CD1c-positive myeloid dendritic cell (primary cell): Measurements from ENCODE around the gene BFSP1.

ENCODE experiments used
- DNase-seq: peaks from one replicate; pipeline ENCODE4 v3.0.0-alpha.2; 2016; ENCODE audit errors: extremely low spot score

The BFSP1 gene

GRCh38 chr20:17497821-17498580, 33.2 kb downstream of the BFSP1 start:
- DNase-seq, result no peak

GRCh38 chr20:17495826-17496225, 35.4 kb downstream of the BFSP1 start:
- no peak for DNase-seq

- DNase-seq, result no peak
Observed at GRCh38 chr20:17494201-17494600, 37.0 kb downstream of the BFSP1 start.

- no peak for DNase-seq
Observed at GRCh38 chr20:17493173-17493572, 38.0 kb downstream of the BFSP1 start.

DNA sequence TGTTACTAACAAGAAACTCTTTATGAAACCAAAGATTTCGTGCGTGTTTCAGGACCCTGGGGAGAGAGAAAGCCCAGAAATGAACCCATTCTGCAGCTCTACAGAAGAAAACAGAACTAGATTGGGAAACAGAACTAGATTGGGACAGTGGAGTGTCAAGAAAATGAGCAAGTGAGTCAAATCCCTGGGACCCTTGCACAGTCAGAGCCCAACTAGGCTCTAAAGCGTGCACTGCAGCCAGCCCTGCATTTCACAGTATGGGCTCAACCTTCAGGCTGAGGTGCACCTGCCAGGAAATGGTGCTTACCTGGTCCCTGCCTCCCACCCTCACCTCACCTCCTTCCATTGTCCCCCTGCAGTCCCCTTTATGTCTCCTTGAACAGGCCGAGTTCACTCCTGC, 39.7 kb downstream of the BFSP1 start:
- no peak for DNase-seq

DNA sequence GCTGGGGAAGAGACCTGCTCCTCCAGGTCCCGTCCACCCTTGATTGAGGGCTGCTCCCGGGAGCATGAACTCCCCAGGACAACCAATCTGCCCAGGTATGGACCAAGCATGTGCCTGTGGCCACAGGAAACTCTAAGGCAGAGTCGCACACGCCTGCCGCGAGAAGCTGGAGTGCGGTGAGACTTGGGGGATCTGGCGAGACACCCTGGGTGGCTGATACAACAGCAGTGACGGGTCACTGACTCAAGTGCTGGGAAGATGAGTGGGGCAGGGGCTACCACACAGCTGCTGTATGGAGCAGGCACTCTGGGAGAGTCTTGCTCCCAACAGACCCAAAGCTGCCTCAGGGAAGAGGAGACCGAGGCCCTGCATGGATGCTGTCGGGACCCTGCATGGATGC, 40.1 kb downstream of the BFSP1 start:
- no peak for DNase-seq

DNA sequence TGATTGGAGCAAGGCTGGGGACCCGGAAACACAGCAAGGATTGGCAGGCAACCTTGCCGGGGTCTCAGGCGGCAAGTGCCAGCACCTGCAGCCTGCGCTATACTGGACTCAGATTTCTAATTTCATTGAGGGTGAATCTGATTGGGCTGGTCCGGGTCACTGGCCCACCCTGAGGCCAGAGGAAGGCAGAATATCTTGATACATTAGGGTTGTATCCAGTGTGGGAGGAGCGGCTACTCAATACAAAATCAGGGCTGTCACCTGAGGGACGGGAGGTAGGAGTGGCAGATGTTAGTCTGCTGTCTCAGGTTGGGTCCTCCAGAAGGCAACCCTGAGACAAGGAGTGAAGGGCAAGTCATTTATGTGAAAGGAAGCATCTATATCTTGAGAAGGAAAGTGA, 40.7 kb downstream of the BFSP1 start:
- no peak for DNase-seq

GRCh38 chr20:17488916-17489600, 42.1 kb downstream of the BFSP1 start:
- no peak for DNase-seq

DNA sequence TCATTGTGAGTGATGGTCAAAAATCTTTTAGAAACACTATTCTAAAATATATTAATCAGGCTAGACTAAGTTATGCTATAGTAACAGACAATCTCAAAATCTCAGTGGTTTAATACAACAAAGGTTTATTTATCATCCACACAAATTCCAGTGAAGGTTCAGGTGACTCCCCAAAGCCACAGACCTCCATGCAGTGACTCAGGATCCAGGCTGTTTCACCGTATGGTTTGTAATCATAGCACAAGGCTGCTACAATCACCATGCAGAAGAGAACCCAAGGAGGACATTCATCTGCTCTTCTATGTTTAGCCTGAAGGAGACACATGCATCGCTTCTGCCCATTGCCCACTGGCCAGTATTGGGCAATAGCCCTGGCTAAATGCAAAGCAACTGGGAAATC, 46.2 kb downstream of the BFSP1 start:
- DNase-seq, result no peak

- no peak for DNase-seq
Observed at GRCh38 chr20:17482536-17482935, 48.6 kb downstream of the BFSP1 start.

- no peak for DNase-seq
Observed at GRCh38 chr20:17481661-17482060, 49.5 kb downstream of the BFSP1 start.

DNA sequence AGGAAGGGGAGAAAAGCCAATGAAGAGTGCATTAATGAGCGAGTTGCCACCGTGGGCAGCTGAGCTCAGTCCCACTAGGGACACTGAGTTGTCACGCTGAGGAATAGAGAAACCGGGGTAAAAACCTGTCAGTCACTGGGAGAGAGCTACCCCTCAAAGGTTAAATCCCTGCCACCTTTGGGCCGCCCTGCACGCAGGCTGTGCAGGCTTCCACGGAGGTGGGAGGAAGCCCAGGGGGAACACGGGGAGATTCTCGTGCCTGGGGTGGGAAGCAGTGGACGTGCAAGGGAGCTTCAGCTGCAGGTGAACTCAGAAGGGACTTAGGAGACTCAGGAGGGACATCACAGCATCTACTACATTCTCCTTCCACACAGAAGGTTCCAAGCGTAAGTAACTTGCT, 50.5 kb downstream of the BFSP1 start:
- no peak for DNase-seq

GRCh38 chr20:17479063-17479657, 52.0 kb downstream of the BFSP1 start:
- DNase-seq, result no peak

DNA sequence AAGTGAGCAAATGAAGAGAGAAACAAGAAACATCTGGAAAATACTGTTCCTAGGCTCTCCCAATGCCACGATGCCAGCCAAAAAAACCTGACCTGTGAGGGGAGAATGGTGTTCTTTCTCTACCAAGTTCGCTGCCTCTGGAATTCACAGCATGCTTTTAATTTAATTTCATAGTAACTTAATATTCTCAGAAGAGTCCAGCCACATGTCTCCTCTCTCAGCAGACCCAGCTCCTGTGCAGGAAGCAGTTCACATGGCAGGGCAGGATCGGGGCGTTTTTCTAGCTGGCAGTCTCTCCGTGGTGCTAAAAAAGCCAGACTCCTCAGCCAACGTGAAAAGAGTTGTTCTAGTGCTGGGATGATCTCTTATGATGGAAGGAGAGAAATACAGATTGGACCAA, 57.5 kb downstream of the BFSP1 start:
- DNase-seq, result no peak

GRCh38 chr20:17471606-17472187, 59.5 kb downstream of the BFSP1 start:
- no peak for DNase-seq

GRCh38 chr20:17470973-17471372, 60.2 kb downstream of the BFSP1 start:
- DNase-seq, result no peak

DNA sequence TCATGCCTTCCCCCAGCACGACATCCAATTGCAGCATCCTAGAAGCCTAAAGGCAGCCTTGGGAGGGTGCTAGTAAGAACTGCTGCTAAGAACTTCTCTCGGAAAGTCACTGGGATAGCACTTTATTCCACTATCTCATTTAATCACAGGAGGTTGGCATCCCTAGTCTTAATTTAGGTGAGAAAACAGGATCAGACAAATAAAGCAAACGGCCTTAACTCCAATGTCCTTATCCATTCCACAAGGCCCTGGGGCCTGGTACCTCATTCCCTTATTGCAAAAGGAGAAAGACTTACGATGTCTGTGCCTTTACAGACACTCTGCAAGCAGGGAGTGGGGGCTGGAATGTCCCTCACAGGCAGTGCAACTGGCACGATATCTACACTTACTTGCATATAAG, 60.7 kb downstream of the BFSP1 start:
- no peak for DNase-seq

DNA sequence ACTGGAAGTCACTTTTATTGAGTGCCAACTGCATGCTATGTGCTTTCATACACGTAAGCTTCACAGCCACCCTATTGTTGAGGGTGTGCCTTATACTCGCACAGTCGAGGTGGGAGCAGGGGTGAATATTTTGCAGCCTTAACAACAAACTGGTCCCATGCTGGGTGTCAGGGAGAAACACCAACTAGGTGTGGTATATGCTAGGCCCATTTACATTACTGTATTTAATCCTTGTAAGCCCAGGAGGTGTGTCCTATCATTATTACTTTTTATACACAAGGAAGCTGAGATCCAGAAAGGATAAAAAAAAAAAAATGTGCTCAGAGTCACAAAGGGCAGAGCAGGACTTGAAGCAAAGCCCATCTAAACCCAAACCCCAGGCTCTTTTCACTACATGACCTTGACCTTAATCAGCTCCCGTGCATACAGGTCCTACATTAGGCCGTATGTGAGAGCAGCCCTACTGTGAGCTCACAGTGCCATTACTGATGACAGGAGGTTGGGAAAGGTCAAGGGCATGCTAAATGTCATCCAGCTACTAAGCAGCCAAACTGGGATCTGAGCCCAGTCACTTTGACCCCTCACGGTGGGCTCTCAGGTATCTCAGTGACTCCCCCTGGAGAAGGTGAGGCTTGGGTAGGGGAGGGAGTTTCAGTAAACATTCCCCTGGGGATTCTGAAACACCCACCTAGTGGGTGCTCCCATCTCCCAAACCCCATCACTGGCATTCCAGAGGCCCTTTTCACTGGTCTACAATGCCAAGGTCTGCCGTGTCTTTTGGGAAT, 61.7 kb downstream of the BFSP1 start:
- DNase-seq, result no peak

- no peak for DNase-seq
Observed at GRCh38 chr20:17468073-17468840, 62.9 kb downstream of the BFSP1 start.

GRCh38 chr20:17467120-17467655, 64.0 kb downstream of the BFSP1 start:
- DNase-seq, result no peak

- no peak for DNase-seq
Observed at GRCh38 chr20:17466641-17467040, 64.5 kb downstream of the BFSP1 start.
